Thyroid gland (tissue), 4 donors: ENCODE data around the gene MEPCE. TPM values are rescaled to one million over a fixed set of nuclear protein-coding genes. Genes with fewer than 3 reads are reported as not detected.
A peak's percentile ranks its signal among the peaks of the same experiment; 100 is the strongest.
"Not testable (repeated sequence)": the region's sequence is repeated elsewhere in the genome, so short reads cannot be mapped to it uniquely, and the experiment has no call there.

ENCODE experiments used
- DNase-seq, 2 donors: peaks; one replicate each; pipeline ENCODE4 v3.0.0-alpha.2; 2019
- H3K27ac ChIP-seq, 3 donors: fragments of 200-600 bp; sonication (generic); 1 replicate in 2 of 3; 2 replicates in 1 of 3; pipeline ENCODE4 v1.5.1; 2016 to 2019; ENCODE audit warnings: mild to moderate bottlenecking in 1 of 3, moderate library complexity in 1 of 3
- H3K27me3 ChIP-seq: fragments of 200-600 bp; sonication (generic); one replicate; pipeline ENCODE4 v1.5.1; 2019
- H3K36me3 ChIP-seq, 2 donors: fragments of 200-600 bp; sonication (generic); one replicate each; pipeline ENCODE4 v1.5.1; 2016 to 2019
- H3K4me1 ChIP-seq, 2 donors: fragments of 200-600 bp; sonication (generic); one replicate each; pipeline ENCODE4 v1.5.1; 2017 to 2019
- H3K4me3 ChIP-seq, 3 donors: fragments of 200-600 bp; sonication (generic); replicated peaks in 1 of 3; 1 replicate in 2 of 3; 2 replicates in 1 of 3; pipeline ENCODE4 v1.5.1; 2016; ENCODE audit warnings: mild to moderate bottlenecking in 1 of 3
- H3K9me3 ChIP-seq: fragments of 200-600 bp; sonication (generic); one replicate; pipeline ENCODE4 v1.5.1; 2017
- POLR2A ChIP-seq, 2 donors: fragments of 450-650 bp; IDR thresholded peaks; one replicate each; pipeline ENCODE4 v1.6.1; 2017; ENCODE audit warnings: antibody characterized with exemption in 2 of 2, mild to moderate bottlenecking in 2 of 2, moderate library complexity in 1 of 2
- WGBS, 2 donors: methylation state at CpG; one replicate each; pipeline ENCODE4 v1.1.5; 2017; 5-methylcytosine and 5-hydroxymethylcytosine counted together
- intact Hi-C: fragments of 100-400 bp; cut with DNase I; formaldehyde crosslinking; loops from one replicate; pipeline ENCODE4 v1.15.1; 2023
- total RNA-seq, 4 donors: library from RNA; depleted of rRNA; stranded (reverse); fragments of >200 nt; gene quantifications; one replicate each; pipeline ENCODE4 v1.2.3, GENCODE V29; 2016
- TF ChIP-seq, protein P1 (sequence below), 6 experiments: fragments of 200-600 bp in 3 of 6; fragments of 450-650 bp in 3 of 6; sonication (generic) in 3 of 6; IDR thresholded peaks; one replicate each; pipeline ENCODE4 v1.5.1; 2016 to 2019; ENCODE audit warnings: antibody characterized with exemption in 6 of 6, mild to moderate bottlenecking in 2 of 6, inconsistent platforms in 1 of 6, moderate library complexity in 1 of 6

The MEPCE gene
- total RNA-seq, 4 donors from 2014 or later: 42.9 to 48.7 (median 45.6) TPM

DNA sequence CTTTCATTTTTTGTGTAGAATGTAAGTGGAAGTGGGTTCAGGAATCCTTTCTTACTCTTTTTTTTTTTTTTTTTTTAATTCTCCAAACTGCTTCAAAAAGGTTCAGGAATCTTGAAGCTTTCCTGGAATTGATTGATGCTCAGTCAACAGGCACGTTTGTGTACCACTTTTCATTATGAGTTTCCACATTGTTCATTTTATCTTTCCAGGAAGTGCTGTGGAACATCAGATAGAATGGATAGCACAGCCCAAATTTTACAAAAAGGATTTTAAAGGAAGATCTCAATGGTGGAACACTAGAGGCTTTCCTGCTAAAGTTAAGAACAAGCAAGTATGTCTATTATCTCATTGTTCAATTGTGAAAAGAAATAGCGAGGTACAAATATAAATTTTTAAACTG is 8.5 kb downstream of the MEPCE start:
- intact Hi-C loops: no loop called here
- H3K27me3 ChIP-seq: no peaks in the 10 kb centered on the region
- 59 to 70% methylated on average over 2 of the region's 2 CpGs for WGBS, 2 donors
- H3K27ac ChIP-seq: no peak overlapping the region
- peaks cover 17% of the 10 kb centered on the region in 2 donors for H3K36me3 ChIP-seq
- peaks cover 8 to 29% of the 10 kb centered on the region in 2 donors for H3K4me1 ChIP-seq
- DNase-seq: no peak
- no peaks in the 10 kb centered on the region for H3K9me3 ChIP-seq
- TF ChIP-seq, protein P1, sequence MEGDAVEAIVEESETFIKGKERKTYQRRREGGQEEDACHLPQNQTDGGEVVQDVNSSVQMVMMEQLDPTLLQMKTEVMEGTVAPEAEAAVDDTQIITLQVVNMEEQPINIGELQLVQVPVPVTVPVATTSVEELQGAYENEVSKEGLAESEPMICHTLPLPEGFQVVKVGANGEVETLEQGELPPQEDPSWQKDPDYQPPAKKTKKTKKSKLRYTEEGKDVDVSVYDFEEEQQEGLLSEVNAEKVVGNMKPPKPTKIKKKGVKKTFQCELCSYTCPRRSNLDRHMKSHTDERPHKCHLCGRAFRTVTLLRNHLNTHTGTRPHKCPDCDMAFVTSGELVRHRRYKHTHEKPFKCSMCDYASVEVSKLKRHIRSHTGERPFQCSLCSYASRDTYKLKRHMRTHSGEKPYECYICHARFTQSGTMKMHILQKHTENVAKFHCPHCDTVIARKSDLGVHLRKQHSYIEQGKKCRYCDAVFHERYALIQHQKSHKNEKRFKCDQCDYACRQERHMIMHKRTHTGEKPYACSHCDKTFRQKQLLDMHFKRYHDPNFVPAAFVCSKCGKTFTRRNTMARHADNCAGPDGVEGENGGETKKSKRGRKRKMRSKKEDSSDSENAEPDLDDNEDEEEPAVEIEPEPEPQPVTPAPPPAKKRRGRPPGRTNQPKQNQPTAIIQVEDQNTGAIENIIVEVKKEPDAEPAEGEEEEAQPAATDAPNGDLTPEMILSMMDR (IDR thresholded peaks at IDR 0.05): no peak
- TF ChIP-seq POLR2A (IDR thresholded peaks at IDR 0.05): no peak
- H3K4me3 ChIP-seq: no peak overlapping the region

DNA sequence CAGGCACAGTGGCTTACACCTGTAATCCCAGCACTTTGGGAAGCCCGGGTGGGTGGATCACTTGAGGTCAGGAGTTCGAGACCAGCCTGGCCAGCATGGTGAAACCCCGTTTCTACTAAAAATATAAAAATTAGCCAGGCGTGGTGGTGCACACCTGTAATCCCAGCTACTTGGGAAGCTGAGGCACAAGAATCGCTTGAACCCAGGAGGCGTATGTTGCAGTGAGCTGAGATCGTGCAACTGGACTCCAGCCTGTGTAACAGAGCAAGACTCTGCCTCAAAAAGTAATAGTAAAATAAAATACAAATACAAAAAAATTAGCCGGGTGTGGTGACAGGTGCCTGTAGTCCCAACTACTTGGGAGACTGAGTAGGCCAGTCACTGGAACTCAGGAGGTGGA is 9.1 kb downstream of the MEPCE start:
- intact Hi-C loops, H3K9me3 ChIP-seq, H3K27ac ChIP-seq, DNase-seq, H3K27me3 ChIP-seq, H3K4me3 ChIP-seq: not testable (repeated sequence)
- Histone ChIP-seq H3K36me3 (peaks cover 11% of the 10 kb centered on the region in 2 donors), H3K4me1 (peaks cover 8 to 23% of the 10 kb centered on the region in 2 donors)
- 90 to 94% methylated on average over 8 of the region's 8 CpGs for WGBS, 2 donors

DNA sequence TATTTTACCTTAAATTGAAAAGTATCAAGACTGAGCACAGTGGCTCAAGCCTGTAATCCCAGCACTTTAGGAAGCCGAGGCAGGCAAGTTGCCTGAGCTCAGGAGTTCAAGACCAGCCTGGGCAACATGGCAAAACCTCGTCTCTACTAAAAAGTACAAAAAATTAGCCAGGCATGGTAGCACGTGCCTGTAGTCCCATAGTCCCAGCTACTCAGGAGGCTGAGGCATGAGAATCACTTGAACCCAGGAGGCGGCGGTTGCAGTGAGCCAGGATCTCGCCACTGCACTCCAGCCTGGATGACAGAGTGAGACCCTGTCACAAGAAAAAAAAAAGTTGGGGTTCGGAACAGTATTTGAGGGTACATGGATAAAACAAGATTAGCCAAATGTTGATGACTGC is 9.6 kb downstream of the MEPCE start:
- intact Hi-C loops, H3K36me3 ChIP-seq: not testable (repeated sequence)
- 91 to 92% methylated on average over 7 of the region's 7 CpGs for WGBS, 2 donors

DNA sequence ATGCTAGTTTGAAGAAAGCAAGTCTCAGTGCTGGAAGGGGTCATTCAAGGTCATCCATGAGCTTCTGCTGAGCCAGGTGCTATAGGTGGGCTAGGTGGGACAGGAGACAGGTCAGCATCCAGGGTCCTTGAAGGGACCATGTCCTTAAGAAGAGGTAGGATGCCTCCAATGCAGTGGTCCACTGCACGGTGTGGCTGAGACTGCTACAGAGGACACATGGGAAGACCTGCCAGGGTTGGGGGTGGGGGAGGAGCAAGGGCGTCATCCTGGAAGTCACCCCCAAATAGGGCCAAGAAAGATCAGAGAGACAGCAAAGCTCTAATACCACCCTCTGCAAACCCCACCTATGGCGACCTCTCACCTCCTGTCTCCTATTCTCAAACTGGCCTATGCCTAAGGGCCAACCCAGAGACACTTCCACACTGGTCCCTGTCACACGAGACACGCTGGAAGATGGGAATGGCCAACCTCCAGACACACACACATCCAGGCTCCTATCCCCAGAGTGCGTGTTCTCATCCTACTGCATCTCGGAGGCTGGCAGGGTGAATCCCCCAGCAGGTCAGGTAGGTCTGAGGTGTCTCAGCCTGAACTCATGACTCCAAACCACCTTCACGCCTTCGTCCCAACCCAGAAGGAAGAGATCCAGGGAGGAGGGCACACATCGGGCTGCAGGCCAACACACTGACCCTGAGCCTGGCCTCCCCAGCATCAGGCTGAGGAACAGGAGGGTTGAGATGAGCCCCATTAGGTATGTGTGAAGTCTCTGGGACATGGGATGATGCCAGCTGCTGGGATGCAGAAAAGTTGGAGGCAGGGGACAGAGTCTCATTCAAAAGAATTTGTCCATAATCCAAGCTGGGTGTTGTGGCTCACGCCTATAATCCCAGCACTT is 12.3 kb downstream of the MEPCE start:
- H3K27ac ChIP-seq: no peak overlapping the region
- peaks cover 0 to 19% of the 10 kb centered on the region in 2 donors for H3K4me1 ChIP-seq
- H3K4me3 ChIP-seq: no peak overlapping the region
- intact Hi-C loops: no loop called here
- WGBS, 2 donors: 87 to 99% methylated on average over 11 of the region's 11 CpGs
- H3K36me3 ChIP-seq: no peaks in the 10 kb centered on the region
- TF ChIP-seq, protein P1 (IDR thresholded peaks at IDR 0.05): no peak
- TF ChIP-seq POLR2A (IDR thresholded peaks at IDR 0.05): no peak
- no peaks in the 10 kb centered on the region for H3K9me3 ChIP-seq
- H3K27me3 ChIP-seq: no peaks in the 10 kb centered on the region
- no peak for DNase-seq

More for the DNA sequence above, 9.6 kb downstream of the MEPCE start:
- H3K27me3 ChIP-seq, H3K27ac ChIP-seq, H3K9me3 ChIP-seq, DNase-seq, H3K4me3 ChIP-seq: not testable (repeated sequence)
- H3K4me1 ChIP-seq: peaks cover 8 to 18% of the 10 kb centered on the region in 2 donors

DNA sequence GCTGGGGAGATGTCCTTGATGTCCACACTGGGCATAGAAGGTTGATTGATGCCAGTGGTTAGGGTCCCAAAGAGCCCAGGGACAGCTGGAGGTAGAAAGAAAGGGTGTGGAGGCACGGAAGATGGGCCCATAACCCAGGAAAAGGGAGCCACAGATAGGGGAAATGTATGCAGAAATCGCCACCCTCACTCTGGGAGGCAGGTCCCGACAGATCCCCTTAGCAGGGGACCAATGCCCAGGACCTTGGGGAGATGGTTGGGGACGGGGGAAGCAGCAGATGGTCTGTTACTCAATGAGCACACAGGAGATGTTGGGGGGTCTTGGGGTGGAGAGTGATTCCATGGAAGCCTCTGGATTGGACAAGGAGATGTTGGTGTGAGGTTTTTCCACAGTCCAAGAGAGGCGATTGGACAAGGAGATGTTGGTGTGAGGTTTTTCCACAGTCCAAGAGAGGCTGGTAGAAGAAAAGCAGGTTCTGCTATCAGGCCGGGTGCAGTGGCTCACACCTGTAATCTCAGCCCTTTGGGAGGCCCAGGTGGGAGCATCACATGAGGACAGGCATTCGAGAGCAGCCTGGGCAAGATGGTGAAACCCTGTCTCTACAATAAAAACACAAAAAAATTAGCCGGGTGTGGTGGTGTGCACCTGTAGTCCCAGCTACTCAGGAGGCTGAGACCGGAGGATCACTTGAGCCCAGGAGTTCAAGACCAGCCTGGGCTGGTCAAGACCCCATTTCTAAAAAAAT is 13.6 kb downstream of the MEPCE start:
- no peaks in the 10 kb centered on the region for H3K27me3 ChIP-seq
- no peaks in the 10 kb centered on the region for H3K36me3 ChIP-seq
- peak overlapping the region in 2 of 3 donors; percentile 47 to 80 for H3K27ac ChIP-seq
- 90 to 91% methylated on average over 9 of the region's 9 CpGs for WGBS, 2 donors
- TF ChIP-seq POLR2A (IDR thresholded peaks at IDR 0.05): no peak
- TF ChIP-seq, protein P1 (IDR thresholded peaks at IDR 0.05): no peak
- no peaks in the 10 kb centered on the region for H3K9me3 ChIP-seq
- H3K4me1 ChIP-seq: peaks cover 0 to 15% of the 10 kb centered on the region in 2 donors
- no peak overlapping the region for H3K4me3 ChIP-seq
- intact Hi-C loops: no loop called here
- no peak for DNase-seq
